GM13977 (cell line): Measurements from ENCODE around the gene ISM1.

ENCODE experiments used
- DNase-seq: peaks from one replicate; pipeline ENCODE4 v3.0.0; 2012; ENCODE audit warnings: low spot score
- CTCF ChIP-seq: IDR thresholded peaks from 2 replicates; pipeline ENCODE4 v1.5.1; 2012; ENCODE audit warnings: mild to moderate bottlenecking, control low read depth; ENCODE audit not compliant: insufficient read depth; ENCODE audit errors: extremely low read depth, missing control alignments
- in situ Hi-C: fragments of 300-500 bp; cut with MboI; formaldehyde crosslinking; loops from one replicate; pipeline ENCODE4 v1.12.0; 2022; ENCODE audit warnings: low sequenced_read_pairs, low pct_unique_long_range_greater_than_20kb, mixed read lengths, inconsistent platforms; ENCODE audit not compliant: unreplicated experiment

The ISM1 gene

DNA sequence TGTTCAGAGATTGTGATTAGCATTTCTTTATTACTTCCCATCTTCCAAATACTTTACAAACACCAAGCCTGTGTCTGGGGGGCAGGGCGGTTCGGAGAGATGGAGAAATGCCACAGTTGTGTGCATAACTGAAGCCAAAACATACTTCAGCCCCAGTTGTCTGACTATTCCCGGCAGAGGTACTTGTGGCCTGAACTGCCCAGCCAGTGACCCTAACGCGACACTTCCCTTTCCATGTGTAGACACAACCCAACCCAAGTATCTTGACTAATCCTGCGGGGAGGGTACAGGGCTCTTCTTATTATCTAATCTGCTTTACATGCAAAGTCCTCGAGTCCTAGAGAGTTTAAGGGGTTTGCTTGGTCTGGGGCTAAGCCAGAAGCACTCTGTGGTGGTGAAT, 46.2 kb downstream of the ISM1 start:
- no peak for TF ChIP-seq CTCF
- in situ Hi-C loops = no loop called here
- DNase-seq = no peak

- TF ChIP-seq CTCF = no peak
- no peak for DNase-seq
- in situ Hi-C loops = no loop called here
Observed at GRCh38 chr20:13268953-13269352, 47.9 kb downstream of the ISM1 start.

DNA sequence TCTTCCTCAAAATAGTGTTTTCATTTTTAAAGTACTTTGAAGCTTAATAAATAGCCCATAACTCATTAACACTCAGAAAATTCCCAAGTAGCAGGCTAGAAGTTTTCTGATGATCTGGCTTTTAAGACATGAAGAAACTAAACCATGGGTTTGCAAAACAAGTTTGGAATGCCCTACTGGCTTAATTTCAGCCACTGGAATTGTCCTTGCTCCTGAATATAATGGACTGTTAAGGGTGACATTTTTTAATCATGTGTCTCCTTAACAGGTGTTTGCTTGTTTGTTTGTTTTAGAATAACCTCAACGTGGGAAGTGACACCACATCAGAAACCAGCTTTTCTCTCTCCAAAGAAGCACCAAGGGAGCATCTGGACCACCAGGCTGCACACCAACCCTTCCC, 49.1 kb downstream of the ISM1 start:
- no peak for TF ChIP-seq CTCF
- DNase-seq = no peak
- in situ Hi-C loops = no loop called here

DNA sequence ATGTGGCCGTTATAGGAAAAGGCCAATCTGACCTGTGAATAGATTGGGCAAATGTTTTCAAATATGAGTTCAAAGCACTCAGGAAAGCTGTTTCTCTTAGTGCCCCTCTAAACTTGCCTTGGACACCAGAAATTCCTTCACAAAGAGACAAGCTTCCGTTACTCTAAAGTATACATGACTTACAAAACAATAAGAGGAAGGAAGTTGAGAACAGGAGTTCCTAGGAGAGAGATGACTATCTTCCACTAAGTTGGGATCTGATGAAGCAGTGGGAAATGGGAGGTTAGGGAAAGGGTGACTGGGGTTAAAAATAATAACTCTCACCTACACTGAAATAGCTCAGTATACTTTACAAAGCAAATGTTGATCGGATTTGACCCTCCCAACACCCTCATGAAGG, 50.0 kb downstream of the ISM1 start:
- in situ Hi-C loops = no loop called here
- DNase-seq = no peak
- TF ChIP-seq CTCF = no peak

DNA sequence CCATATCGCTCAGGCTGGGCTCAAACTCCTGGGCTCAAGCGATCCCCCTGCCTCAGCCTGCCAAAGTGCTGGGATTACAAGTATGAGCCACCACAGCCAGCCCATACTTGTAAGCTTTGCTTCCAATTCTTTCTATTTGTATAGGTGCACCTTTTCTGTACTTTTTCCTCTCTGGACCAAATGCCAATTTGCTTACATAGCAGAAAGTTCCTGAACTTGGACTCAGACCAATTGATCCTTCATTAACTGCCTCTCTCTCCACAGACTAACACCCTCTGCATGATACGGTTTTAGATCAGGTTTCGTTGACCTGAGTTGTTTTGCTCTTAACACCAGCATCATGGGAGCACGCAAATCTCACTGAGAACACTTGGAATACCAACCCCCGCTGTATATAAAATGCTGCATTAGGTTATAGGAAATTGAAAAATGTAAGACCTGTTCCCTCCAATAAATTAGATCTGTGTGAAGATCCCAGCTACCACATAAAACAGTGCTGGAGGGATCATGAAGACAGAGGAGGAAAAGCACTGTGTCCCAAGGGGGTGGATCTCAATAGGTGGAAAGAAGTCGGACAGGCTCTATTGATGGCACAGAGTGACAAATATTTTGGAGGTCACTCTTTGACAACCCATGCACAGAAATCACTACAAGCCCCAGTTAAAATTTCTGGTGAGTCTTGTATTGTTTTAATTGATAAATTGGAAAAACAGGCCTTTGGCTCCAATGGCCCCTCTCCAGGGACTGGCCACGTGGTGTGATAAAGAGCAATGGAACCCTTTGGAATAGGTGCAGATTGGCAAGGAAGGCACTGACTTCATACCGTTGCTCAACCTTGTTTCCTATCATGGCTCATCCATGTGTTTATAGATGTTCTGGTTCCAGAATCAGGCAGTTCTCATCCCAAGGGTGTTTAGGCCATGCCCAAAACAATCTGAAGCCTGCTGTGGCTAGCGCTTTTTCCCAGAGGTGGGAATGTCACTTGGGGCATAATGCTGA, 51.2 kb downstream of the ISM1 start:
- DNase-seq = no peak
- in situ Hi-C loops = no loop called here
- no peak for TF ChIP-seq CTCF

GRCh38 chr20:13274275-13274861, 53.3 kb downstream of the ISM1 start:
- DNase-seq = no peak
- TF ChIP-seq CTCF = no peak

More at GRCh38 chr20:13274275-13274861, 53.3 kb downstream of the ISM1 start:
- in situ Hi-C loops = no loop called here
